DMS53 treated with DMSO at 0.1 percent for 48 hours (cell line): ENCODE results near the gene CCDC116.
"Not testable (repeated sequence)": the region's sequence is repeated elsewhere in the genome, so short reads cannot be mapped to it uniquely, and the experiment has no call there.

Experiments used
- DNase-seq: peaks from one replicate; lab custom pipeline; 2025; ENCODE audit not compliant: unreplicated experiment; lab: John Stamatoyannopoulos, UW

CCDC116 gene, protein sequence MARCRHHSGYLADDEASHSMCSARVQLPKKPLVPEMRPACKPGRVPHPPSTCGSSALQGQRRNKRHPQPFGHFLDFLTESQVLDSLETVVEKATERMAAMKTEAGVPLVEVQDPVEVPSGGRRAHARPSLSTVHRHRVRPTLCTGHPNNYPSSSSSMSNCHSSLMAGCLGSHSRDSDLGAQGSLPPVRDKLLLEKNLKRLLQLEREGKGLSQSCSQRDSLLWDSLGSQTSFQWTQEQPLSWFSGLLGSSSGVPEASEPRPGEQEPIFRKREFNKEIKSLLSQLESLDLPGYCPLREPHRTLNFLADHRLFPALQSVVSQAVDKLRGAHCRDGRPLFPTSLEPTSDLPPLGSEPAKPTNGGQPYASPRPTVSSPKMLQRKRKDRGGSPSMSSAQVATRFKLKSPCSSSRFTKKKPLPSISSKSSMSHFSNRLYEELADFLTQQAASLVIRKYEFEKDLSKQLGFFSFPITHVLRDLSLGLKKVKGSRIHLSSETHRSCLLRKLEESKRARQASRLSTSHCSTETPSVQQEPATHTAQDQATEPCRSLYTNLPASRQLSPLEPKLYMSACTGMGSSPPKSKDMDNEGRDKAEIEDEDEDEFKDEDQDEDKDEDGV

DNA sequence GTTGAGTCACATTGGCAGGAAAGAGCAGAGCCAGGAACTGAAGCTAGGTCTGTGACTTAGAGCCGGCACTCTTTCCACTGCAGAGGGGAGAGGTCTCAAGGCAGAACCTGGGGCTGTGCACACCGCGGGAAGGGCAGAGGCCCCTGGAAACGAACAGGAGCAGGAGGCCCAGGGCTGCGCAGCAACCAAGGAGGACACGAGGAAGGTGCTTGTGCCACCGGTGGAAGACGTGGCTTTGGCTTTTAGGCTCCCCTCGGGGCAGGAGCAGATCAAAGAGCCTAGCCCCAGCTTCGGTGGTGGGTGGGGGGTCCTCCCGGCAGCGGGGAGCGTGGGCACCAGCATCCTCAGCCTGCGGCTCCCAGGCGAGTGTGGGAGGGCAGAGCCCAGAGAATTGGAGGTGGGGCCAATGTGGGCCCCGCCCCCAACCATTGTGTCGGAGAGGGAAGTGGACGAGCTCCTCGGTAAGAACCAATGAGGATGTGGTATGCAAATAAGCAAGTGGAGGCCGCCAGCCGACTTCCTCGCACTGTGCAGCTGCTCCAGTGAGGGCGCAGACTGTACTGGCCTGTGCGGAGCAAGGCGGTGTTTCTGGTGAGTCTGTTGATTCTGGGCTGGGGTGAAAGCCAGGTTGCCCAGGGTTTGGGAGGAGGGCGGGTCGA, at the start of gene CCDC116:
Gene CCDC116 (plus strand): TSS at position 524 of the 659 bp plus-strand sequence. CDS start 422 bp downstream, outside the sequence.
- DNase-seq, result no peak

DNA sequence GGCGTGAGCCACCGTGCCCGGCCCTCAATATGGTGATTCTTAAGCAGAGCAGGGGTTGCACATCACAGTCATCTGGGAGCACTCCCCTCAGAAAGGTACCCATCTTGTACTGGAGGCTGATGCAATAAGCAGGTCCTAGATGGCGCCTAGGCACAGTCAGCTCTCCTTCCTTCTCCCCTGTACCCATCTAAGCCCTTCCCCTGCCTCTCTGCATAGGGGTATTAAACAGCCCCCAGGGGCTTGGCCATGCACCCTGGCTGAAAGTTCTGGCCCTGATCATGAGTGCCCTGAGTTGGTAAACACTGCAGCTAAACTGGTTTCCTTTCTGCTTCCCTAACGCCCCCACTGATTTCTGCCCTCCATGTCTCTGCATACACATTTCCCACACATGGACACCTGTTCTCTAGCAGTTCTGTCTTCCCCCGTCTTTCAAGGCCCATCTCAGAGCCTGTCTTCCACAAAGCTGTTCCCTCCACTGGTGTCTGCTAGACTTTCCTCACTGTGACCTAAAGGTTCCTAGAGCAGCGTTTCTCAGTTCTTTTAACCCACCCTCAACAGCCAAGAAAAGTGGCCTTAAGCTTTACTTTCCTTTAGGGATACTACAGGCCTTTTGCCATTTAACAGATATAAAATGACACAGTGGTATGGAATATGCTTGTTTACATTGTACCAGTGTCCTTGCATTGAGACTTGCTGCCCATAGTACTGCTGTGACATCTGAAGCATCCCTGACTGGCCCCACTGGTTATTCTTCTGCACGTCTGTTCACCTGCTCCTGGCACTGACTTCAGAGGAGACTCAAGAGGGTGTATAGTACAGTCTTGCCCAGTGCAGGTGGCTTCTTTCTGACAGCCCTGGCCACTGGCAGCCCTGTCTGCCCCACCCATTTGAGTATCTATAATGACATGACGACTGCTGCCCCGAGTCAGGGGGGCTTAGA, 49.5 kb upstream of the CCDC116 start:
- no peak for DNase-seq

DNA sequence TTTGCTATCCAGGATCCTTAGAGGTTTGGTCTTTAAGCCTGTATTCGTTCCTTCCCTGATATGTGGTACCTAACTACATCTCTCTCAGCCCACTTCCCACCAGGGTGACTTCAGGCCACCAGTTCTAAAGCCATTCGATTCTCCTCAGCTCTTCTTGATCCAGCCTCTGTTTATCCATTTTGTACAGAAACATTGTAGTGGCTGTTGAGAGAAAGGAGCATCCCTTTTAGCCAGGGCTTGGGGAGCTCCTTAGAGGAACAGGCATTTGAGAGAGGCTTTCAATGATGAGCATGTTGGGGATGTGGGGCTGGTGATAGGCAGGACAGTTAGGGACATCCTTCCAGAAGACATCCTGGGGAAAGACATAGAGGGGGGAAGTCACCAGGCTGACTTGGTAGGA, 47.2 kb upstream of the CCDC116 start:
- DNase-seq, result no peak

DNA sequence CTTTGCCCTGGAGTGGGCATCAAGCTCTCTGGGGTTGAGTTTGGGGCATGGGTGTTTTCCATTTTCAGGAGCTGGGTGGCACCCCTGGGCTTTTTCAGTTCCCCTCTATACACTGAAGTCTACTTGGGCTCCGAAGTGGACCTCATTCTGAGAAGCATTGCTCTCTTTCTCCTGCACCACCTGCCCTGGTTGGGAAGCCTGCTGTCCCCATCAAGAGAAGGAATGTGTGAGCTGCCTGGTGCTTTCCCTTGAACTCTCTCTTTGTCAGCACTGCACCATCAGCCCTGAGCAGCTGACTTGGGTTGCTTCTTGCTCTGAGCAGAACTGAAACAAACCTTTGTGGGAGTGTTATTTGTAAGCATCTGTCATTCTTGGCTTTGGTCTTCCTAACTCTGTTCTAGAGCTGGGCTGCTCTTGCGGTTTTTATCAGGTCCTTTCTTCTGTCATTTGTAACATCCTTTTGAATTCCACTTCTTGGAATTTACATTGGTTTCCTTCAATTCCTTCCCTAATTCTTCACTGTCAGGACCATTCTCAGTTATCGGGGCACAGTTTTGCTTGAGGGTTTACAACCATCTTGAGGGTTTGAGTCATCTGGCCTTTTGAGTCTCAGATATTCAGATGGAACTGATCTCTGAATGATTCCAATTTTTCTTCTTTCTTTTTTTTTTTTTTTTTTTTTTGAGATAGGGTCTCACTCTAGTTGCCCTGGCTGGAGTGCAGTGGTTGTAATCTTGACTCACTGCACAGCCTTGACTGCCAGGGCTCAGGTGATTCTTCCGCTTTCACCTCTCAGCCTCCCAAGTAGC, 44.6 kb upstream of the CCDC116 start:
- no peak for DNase-seq

DNA sequence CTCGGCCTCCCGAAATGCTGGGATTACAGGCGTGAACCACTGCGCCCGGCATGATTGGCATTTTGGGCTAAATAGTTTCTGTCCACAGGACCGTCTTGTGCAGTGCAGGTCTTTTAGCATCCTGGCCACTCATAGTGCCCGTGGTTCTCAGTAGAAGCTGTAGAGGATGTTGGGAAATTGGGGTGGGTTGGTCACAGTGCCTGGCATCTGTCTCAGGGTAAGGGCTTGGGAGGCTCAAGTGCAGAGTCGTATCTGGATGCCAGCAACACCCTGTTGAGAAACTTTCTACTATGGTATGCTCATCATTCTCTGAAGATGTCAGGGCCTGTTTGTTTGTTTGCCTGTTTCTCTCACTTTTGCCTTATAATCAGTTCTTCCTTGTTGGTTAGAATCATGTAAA, 43.2 kb upstream of the CCDC116 start:
- no peak for DNase-seq

DNA sequence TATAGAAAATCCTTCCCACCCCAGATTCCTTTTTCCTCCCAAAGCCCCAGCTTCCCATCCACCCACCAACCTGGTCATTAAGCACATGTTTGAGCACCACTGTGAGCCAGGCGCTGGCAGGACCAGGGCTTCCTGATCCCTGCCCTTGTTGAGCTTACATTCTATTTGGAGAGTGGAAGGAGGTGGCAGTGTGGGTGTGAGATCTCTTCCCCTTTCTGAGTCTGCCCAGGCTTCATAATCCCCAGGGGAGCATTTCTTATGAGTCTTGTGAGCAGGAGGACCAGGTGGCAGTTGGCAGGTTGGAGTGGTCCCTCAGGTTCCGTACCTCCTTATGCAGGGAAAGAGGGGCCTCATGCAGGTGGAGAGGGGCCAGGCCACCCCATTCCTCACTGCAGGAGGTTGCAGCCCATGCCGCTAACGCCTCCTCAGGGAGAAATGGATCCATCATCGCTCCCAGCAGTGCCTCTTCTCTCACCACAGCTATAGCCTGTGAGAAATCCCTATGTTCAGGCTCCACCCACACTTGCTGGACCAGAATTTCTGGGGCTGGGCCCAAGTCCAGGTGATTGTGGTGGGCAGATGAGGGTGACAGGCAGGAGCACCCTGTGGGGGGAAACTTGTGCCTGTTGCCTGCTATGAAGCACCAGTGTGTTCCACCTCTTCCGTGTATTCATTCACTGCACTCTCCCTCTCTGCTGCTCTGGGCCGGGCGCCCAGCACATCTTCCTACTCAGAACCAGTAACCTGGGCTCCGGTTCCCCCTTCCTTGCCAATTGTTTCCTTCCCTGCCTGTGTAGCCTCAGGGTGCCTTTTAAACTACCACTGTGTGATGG, 41.5 kb upstream of the CCDC116 start:
- no peak for DNase-seq

DNA sequence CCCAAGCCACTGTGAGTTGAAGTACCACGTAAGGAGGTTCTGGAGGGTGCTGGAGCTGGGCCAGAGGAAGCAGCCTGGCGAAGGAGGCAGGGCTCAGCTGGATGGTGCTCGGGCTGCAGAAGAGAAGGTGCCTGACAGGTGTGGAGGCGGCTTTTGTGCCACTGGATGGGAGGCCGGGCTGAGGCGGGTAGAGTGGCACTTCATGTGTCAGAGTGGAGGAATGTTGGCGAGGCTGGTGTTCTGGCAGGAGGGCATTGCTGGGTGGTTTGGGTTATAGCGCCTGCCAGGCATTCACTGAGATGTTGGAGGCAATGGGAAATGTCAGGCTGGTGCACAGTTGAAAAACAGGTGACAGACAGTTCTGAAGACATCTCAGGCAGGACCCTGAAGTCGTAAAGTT, 40.9 kb upstream of the CCDC116 start:
- DNase-seq, result no peak

DNA sequence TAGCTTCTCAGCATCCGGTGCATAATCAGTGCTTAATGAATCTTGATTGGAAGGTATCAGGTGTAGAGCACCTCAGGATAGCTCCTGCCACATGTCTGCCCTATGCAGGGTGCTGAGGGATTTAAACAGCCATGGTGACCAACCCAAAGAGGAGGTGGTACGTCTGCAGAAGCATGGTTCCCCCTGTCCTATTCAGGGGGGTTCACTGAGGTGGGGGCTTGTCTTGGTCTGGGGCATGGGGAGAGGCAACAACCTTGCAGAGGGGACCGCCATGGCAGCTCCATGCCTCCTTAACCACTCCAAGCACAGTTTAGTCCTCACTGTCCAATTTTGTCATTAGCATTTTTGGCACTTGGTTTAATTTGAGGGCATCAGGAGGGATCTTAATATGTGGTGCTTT, 40.1 kb upstream of the CCDC116 start:
- no peak for DNase-seq

DNA sequence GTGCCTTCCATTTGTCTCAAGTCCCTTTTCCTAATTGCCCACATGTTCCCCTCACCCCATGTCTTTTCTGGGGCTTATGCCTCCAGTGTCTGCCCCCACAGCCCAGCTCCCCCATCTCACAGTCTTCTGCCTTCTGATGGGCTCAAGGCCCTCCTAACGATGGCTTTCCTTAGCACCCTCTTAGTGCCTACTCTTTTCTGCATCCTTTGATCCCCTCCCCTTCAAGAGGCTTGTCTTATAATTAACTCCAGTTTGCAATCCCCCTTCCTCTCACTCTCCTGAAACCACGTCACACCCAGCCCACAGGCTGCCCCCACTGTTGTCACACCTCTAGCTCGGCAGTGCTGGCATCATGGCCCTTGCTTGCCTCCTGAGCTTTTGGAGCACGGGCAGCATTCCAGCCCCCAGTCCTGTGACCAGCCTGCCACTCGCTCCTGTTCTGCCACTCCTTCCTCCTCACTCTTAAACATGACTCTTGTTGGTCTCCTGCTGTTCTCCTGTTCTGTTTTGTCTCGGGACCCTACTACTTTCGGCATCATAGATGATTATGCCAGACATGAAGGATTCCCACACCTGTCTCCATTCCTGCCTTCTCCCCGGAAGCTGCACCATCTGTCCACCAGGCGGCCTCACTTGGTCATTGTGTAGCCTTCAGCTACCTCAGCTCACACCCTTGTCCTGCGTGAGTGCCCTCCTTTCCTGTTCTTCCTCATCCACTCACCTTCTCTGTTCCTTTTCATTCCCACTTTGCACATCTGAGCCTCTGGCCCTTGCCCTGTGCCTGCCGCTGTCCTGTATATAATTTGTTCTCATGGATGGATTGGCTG, 38.9 kb upstream of the CCDC116 start:
- no peak for DNase-seq

DNA sequence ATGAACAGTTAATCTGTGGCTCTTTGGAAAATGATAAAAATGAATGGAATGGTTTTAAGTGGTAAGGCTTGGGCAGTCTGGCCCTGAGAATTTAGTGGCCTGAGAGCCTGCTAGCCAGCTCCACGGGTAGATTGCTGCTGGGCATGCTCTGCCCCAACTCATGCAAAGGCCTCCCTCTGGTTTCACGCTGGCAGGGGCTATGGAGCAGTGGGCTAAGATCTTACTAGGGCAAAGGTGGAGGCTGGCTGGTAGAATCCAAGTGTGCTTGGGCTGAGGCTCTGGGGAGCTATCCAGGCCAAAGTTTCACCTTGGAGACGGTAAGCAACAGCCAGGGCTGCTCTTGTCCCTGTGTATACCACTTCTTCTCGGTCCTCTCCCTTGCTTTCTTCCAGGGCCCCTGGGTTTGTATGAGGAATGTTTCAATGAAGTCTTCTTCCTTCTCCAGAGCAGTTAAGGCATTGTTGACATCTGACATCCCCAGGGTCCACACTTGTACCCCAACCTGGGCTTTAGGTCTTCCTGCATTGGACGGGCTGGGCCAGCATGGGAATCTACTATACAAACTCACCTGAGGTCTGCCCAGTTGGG, 37.6 kb upstream of the CCDC116 start:
- DNase-seq, result no peak

DNA sequence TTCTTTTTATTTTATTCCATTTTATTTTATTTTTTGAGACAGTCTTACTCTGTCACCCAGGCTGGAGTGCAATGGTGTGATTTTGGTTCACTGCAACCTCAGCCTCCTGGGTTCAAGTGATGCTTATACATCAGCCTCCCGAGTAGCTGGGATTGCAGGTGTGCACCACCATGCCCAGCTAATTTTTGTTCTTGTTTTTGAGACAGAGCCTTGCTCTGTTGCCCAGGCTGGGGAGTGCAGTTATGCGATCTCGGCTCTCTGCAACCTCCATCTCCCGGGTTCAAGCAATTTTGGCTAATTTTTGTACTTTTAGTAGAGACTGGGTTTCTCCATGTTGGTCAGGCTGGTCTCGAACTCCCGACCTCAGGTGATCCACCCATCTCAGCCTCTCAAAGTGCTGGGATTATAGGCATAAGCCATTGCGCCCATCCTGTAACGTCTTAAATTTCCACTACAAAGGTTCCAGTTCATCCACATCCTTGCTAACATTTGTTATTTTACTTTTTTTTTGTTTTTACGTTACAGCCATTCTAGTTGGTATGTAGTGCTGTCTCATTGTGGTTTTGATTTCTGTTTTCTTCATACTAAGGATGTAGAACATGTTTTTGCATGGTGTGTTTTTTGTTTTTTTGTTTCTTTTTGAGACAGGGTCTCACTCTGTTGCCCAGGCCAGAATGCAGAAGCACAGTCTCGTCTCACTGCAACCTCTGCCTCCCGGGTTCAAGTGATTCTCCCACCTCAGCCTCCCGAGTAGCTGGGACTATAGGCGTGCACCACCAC, 36.0 kb upstream of the CCDC116 start:
- DNase-seq, result not testable (repeated sequence)

DNA sequence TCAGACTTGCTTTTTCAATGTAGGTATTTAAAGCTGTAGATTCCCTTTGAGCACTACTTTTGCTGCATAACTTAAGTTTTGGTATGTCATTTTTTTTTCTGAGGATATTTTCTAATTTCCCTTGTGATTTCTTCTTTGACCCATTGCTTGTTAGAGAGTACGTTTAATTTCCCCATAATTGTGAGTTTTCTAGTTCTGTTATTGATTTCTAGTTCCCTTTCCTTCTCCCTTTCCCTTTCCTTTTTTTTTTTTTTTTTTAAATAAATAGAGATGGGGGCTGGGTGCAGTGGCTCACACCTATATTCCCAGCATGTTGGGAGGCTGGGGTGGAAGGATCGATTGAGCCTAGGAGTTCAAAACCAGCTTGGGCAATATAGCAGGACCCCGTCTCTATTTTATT, 34.3 kb upstream of the CCDC116 start:
- no peak for DNase-seq

DNA sequence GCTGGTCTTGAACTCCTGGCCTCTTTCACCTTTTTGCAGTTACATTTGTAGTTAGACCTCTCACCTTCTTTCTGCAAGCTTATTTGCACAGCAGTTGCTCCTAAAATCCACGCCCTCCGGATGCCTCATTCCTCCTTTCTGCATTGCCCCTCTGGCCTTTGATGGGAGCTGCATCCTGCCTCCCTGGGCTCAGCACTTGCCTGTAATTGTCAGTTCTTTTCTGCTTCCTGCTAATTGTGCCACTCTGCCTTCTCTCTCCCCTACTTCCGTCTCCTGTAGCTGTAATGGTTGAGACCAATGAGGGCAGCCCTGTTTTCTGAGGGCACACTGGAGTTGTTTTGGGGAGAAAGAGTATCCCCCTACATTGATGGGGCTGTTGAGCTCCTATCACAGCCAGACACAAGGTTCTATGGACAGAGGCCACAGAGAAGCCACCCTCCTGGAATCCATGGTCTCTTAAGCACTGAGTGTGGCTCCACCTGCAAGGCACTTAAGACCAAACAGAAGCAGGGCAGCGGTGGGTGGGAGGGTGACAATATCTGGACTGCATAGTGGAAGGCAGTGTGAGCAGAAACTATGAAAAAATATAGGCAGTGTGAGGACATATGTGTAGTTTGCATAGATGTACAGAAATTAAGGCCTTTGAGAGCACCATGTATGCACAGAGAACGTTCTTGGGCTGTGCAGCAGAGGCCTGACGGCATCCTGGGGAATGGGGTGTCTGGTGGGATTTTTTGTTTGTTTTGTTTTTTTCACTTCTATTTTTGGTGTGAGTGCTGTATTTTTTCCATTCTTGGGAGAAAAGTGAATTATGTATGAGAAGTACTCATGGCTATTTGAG, 33.3 kb upstream of the CCDC116 start:
- DNase-seq, result no peak

DNA sequence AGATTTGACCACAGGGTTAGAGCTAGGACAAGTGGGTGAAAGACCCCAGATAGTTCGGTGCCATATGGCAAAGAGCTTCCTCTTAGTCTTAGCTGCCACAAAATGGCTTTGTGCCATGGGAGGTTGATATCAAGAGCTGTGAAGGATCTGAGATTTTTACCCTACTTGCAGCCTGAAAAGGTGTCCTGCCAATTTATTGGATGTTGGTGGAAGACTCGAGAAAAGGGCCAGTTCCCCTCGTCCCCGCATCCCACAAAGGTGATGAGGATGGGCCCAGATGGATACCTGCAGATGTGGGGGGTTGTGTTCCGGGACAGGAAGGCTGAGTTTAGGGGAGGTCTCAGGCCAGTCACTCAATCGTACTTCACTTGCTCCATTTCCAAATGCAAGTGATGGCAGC, 30.0 kb upstream of the CCDC116 start:
- DNase-seq, result no peak

DNA sequence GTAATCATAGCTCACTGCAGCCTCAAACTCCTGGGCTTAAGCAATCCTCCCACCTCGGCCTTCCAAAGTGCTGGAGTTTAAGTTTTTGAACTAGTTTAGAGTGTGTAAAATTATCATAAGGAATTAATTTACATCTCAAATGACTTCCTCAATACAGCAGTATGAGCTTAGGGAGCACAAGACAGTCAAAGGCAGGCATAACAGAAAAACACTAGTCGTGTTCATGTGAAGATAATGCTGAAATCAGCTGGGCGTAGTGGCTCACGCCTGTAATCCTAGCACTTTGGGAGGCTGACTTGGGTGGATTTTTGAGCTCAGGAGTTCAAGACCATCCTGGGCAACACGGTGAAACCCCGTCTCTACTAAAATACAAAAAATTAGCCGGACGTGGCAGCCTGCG, 28.6 kb upstream of the CCDC116 start:
- DNase-seq, result no peak

DNA sequence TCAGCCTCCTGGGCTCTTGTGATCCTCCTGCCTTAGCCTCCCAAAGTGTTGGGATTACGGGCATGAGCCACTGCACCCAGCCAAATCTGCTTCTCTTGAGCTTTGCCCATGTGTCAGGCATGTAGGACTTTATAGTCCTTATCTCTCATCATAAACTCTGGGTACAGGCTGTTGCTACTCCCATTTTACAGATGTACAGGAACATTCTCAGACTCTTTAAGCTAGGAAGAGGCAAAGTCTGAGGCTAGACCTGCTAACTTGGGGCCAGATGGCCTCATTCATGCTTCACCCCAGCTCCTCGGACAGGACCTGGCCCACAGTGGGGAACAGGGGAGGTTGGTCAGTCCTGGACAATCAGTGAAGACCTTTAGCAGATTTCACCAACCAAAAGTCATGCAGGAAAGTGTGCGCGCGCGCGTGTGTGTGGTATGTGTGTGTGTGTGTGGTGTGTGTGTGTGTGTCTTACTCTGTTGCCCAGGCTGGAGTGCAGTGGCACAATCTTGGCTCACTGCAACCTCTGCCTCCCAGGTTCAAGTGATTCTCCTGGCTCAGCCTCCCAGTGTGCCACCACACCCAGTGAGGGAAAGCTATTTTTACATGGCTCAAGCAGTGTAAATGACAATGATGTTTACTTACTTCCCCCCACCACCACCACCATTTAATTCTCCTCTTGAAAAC, 26.5 kb upstream of the CCDC116 start:
- DNase-seq, result no peak
